Measurements from ENCODE around the gene AP2B1.

DNA sequence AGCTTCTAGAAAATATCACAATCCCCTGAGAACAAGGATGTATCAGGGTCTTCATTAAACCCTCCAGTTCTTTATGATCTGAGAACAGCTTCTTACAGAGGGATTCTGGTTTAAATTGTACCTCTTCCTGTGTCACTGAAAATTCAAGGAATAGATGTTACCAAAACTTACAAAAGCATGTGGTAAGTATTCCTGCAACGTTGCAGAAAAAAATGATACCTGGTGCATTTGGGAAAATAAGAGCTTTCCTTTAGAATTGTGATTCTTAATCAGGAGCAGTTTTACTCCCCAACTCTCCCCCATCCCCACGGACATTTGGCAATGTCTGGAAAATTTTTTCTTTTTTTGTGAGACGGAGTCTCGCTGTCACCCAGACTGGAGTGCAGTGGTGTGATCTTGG, 33.8 kb upstream of the AP2B1 start:
- TF ChIP-seq ELF4 (CRISPR knock-in tag; IDR thresholded peaks at IDR 0.05; ENCODE audit: low read depth) (no peak), FOXK1 (CRISPR knock-in tag; IDR thresholded peaks at IDR 0.05) (no peak), ZNF121 (CRISPR knock-in tag; IDR thresholded peaks at IDR 0.05) (no peak), NFE2L1 (CRISPR knock-in tag; IDR thresholded peaks at IDR 0.05) (no peak), CBFB (CRISPR knock-in tag; IDR thresholded peaks at IDR 0.05; ENCODE audit: low read depth) (no peak), TEAD4 (CRISPR knock-in tag; IDR thresholded peaks at IDR 0.05) (no peak), SP1 (CRISPR knock-in tag; conservative IDR thresholded peaks at IDR 0.05) (no peak)
- TF ChIP-seq, protein P1, sequence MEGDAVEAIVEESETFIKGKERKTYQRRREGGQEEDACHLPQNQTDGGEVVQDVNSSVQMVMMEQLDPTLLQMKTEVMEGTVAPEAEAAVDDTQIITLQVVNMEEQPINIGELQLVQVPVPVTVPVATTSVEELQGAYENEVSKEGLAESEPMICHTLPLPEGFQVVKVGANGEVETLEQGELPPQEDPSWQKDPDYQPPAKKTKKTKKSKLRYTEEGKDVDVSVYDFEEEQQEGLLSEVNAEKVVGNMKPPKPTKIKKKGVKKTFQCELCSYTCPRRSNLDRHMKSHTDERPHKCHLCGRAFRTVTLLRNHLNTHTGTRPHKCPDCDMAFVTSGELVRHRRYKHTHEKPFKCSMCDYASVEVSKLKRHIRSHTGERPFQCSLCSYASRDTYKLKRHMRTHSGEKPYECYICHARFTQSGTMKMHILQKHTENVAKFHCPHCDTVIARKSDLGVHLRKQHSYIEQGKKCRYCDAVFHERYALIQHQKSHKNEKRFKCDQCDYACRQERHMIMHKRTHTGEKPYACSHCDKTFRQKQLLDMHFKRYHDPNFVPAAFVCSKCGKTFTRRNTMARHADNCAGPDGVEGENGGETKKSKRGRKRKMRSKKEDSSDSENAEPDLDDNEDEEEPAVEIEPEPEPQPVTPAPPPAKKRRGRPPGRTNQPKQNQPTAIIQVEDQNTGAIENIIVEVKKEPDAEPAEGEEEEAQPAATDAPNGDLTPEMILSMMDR (IDR thresholded peaks at IDR 0.05): no peak
- TF ChIP-seq, protein P2, sequence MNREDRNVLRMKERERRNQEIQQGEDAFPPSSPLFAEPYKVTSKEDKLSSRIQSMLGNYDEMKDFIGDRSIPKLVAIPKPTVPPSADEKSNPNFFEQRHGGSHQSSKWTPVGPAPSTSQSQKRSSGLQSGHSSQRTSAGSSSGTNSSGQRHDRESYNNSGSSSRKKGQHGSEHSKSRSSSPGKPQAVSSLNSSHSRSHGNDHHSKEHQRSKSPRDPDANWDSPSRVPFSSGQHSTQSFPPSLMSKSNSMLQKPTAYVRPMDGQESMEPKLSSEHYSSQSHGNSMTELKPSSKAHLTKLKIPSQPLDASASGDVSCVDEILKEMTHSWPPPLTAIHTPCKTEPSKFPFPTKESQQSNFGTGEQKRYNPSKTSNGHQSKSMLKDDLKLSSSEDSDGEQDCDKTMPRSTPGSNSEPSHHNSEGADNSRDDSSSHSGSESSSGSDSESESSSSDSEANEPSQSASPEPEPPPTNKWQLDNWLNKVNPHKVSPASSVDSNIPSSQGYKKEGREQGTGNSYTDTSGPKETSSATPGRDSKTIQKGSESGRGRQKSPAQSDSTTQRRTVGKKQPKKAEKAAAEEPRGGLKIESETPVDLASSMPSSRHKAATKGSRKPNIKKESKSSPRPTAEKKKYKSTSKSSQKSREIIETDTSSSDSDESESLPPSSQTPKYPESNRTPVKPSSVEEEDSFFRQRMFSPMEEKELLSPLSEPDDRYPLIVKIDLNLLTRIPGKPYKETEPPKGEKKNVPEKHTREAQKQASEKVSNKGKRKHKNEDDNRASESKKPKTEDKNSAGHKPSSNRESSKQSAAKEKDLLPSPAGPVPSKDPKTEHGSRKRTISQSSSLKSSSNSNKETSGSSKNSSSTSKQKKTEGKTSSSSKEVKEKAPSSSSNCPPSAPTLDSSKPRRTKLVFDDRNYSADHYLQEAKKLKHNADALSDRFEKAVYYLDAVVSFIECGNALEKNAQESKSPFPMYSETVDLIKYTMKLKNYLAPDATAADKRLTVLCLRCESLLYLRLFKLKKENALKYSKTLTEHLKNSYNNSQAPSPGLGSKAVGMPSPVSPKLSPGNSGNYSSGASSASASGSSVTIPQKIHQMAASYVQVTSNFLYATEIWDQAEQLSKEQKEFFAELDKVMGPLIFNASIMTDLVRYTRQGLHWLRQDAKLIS (CRISPR knock-in tag; IDR thresholded peaks at IDR 0.05; ENCODE audit: borderline replicate concordance): no peak
